Urinary bladder (tissue), 4 donors: ENCODE measurements around the gene SFTPD. TPM values are rescaled to one million over a fixed set of nuclear protein-coding genes. Genes with fewer than 3 reads are reported as not detected.

Experiments used
- DNase-seq: peaks from one replicate; pipeline ENCODE4 v3.0.0-alpha.2; 2015; ENCODE audit errors: extremely low spot score
- H3K27ac ChIP-seq: one replicate; pipeline ENCODE4 v1.5.1; 2013; ENCODE audit warnings: low read depth, mild to moderate bottlenecking, moderate library complexity
- H3K36me3 ChIP-seq: one replicate; pipeline ENCODE4 v1.6.1; 2013; ENCODE audit warnings: mild to moderate bottlenecking, moderate library complexity; ENCODE audit not compliant: insufficient read depth
- H3K4me1 ChIP-seq: one replicate; pipeline ENCODE4 v1.6.1; 2013; ENCODE audit warnings: mild to moderate bottlenecking, moderate library complexity; ENCODE audit not compliant: insufficient read depth
- H3K4me3 ChIP-seq: one replicate; pipeline ENCODE4 v1.5.1; 2013; ENCODE audit warnings: low read depth, low read length
- WGBS: extraction: QIAGEN DNeasy Blood & Tissue Kit; methylation state at CpG from one replicate; pipeline ENCODE4 v1.1.7; 2013; 5-methylcytosine and 5-hydroxymethylcytosine counted together
- polyA plus RNA-seq: library from polyadenylated mRNA; stranded (reverse); fragments of 200-250 nt; gene quantifications from one replicate; pipeline ENCODE4 v1.2.3, GENCODE V29; 2013
- total RNA-seq: library from RNA; depleted of rRNA; stranded (reverse); fragments of >200 nt; gene quantifications from one replicate; pipeline ENCODE4 v1.2.3, GENCODE V29; 2014
- donor health status: healthy with polysubstance abuse.
- donor health status: healthy.

The SFTPD gene
- total and polyA plus RNA-seq, 2 donors: 0.47 TPM; not detected in 1

DNA sequence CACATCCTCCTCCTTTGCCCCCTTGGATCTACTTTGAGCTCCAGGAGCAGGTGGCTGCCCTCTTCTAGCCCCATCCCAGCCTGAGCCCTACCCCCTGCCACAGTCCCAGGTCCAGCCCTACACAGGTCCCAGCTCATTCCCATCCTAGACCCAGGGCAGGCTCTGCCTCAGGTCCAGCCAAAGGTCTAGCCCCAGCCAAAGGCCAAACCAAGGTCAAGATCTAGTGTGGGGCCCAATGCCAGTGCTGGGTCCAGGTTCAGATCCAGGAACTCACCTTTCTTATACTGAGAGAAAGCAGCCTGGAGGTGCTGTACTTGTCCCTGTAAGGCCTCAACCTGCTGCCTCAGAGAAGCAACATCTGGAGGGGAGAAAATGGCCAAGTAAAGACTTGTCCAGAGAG is 8.5 kb downstream of the SFTPD start:
- H3K27ac ChIP-seq: no peak overlapping the region
- H3K4me3 ChIP-seq: no peak overlapping the region
- H3K4me1 ChIP-seq: no peaks in the 10 kb centered on the region
- no peak for DNase-seq
- no peaks in the 10 kb centered on the region for H3K36me3 ChIP-seq

- H3K27ac ChIP-seq: no peak overlapping the region
Observed at GRCh38 chr10:79939969-79940368, 8.9 kb downstream of the SFTPD start.

GRCh38 chr10:79938728-79939406 is 10.0 kb downstream of the SFTPD start:
- H3K27ac ChIP-seq: no peak overlapping the region
- DNase-seq: no peak
- H3K4me3 ChIP-seq: no peak overlapping the region
- H3K36me3 ChIP-seq: no peaks in the 10 kb centered on the region
- 66% methylated on average over 6 of the region's 6 CpGs for WGBS
- no peaks in the 10 kb centered on the region for H3K4me1 ChIP-seq

More at GRCh38 chr10:79939969-79940368, 8.9 kb downstream of the SFTPD start:
- no peak overlapping the region for H3K4me3 ChIP-seq
- H3K36me3 ChIP-seq: no peaks in the 10 kb centered on the region
- 83% methylated on average over 2 of the region's 2 CpGs for WGBS
- H3K4me1 ChIP-seq: no peaks in the 10 kb centered on the region
- no peak for DNase-seq

DNA sequence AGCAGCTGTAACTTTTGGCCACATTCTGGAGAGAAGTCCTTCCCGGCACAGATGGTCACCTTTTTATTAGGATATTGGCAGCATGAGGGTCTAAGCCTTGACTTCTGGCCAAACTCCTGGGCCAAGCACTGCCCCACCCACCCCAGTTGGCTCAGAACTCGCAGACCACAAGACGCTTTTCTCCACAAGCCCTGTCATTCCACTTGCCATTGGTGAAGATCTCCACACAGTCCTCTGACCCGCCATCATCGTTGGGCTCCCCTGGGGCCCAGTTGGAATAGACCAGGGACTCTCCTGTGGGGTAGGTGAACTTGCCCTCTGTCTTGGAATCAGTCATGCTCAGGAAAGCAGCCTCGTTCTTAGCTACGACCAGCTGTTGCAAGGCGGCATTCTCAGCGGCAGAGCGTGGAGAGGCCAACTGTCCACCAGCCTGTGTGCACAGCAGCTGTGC is 11.2 kb downstream of the SFTPD start:
- no peaks in the 10 kb centered on the region for H3K36me3 ChIP-seq
- no peak overlapping the region for H3K27ac ChIP-seq
- no peaks in the 10 kb centered on the region for H3K4me1 ChIP-seq
- DNase-seq: no peak
- no peak overlapping the region for H3K4me3 ChIP-seq
- 84% methylated on average over 10 of the region's 10 CpGs for WGBS

- WGBS: 80% methylated on average over 8 of the region's 9 CpGs
- Histone ChIP-seq H3K27ac (no peak overlapping the region), H3K4me1 (no peaks in the 10 kb centered on the region), H3K36me3 (no peaks in the 10 kb centered on the region), H3K4me3 (no peak overlapping the region)
- no peak for DNase-seq
Observed at GRCh38 chr10:79936625-79937615, 12.0 kb downstream of the SFTPD start.

DNA sequence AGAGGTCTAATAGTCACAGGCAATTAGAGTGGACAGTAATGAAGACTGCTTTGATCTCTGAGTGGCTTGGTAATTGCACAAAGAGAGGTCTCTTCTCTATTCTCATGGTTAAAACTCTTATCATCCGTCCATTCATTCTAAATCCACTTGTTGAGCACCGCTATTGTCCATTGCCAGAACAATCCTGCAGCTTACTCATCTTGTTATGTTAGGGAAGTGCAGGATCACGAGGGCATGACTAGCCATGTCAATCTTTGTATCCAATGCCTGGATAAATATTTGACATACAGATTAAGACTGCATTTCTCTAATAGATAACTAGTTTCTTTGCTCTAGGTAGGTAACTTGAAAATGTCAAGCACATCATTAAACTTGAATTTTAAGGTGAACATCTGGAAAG is 14.9 kb downstream of the SFTPD start:
- no peak for DNase-seq
- WGBS: 76% methylated on average over 3 of the region's 3 CpGs
- no peaks in the 10 kb centered on the region for H3K4me1 ChIP-seq
- H3K27ac ChIP-seq: no peak overlapping the region
- H3K36me3 ChIP-seq: no peaks in the 10 kb centered on the region
- no peak overlapping the region for H3K4me3 ChIP-seq

DNA sequence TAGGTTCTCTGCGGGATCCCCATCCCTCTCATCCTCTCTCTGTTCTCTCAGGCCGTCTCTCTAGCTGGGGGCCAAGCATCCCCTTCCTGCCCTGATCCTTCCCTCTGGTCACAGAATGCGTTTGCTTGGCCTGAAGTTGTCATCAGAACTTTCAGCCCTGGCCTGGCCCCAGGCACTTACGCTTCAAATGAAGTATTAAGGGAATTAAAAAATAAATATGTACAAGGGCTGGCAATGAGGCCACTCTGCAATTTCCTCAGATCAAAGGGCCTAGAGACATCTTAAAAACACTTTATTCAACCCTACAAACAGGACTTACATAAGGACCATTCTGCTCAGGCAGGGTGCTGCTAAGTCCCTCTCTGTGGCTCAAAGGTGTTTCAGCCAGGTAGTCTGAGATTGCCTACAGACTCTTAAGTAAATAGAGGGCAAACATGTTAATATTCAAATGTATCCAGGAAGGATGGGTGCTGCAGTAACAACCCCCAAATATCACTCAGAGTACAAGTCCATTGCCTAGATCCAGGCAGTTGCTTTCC is 16.0 kb downstream of the SFTPD start:
- H3K36me3 ChIP-seq: no peaks in the 10 kb centered on the region
- no peak overlapping the region for H3K27ac ChIP-seq
- no peaks in the 10 kb centered on the region for H3K4me1 ChIP-seq
- H3K4me3 ChIP-seq: no peak overlapping the region
- 82% methylated on average over 4 of the region's 4 CpGs for WGBS
- DNase-seq: no peak

DNA sequence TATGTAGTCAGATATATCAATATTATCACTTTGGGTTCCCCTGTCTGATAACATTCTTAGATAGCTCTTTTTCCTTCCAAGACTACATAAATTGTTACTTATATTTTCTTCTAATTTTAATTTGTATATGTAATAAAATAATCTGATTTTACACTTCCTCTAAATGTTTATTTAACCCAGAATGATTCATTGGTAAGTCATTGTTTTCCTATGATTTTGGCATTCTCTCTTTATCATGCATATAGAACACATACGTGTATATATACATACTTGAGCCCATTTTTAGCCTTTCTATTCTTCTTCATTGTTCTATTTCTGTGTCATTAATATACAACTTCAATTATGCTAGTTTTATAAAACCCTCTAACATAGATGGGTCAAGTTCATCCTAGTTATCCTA is 16.6 kb downstream of the SFTPD start:
- 80% methylated on average over 1 of the region's 1 CpG for WGBS
- Histone ChIP-seq H3K27ac (no peak overlapping the region), H3K36me3 (no peaks in the 10 kb centered on the region), H3K4me1 (no peaks in the 10 kb centered on the region), H3K4me3 (no peak overlapping the region)
- DNase-seq: no peak

- DNase-seq: no peak
- Histone ChIP-seq H3K4me1 (no peaks in the 10 kb centered on the region), H3K27ac (no peak overlapping the region), H3K4me3 (no peak overlapping the region), H3K36me3 (no peaks in the 10 kb centered on the region)
- WGBS: 35% methylated on average over 2 of the region's 2 CpGs
Observed at GRCh38 chr10:79930751-79931150, 18.2 kb downstream of the SFTPD start.

GRCh38 chr10:79930267-79930666 is 18.6 kb downstream of the SFTPD start:
- Histone ChIP-seq H3K4me1 (no peaks in the 10 kb centered on the region), H3K4me3 (no peak overlapping the region), H3K27ac (no peak overlapping the region), H3K36me3 (no peaks in the 10 kb centered on the region)
- no peak for DNase-seq
- 47% methylated on average over 4 of the region's 4 CpGs for WGBS

GRCh38 chr10:79929409-79929904 is 19.4 kb downstream of the SFTPD start:
- Histone ChIP-seq H3K4me3 (no peak overlapping the region), H3K4me1 (no peaks in the 10 kb centered on the region), H3K36me3 (no peaks in the 10 kb centered on the region), H3K27ac (no peak overlapping the region)
- DNase-seq: no peak
- 15% methylated on average over 14 of the region's 14 CpGs for WGBS

- Histone ChIP-seq H3K4me3 (no peak overlapping the region), H3K36me3 (no peaks in the 10 kb centered on the region), H3K4me1 (no peaks in the 10 kb centered on the region), H3K27ac (no peak overlapping the region)
- 76% methylated on average over 7 of the region's 7 CpGs for WGBS
- no peak for DNase-seq
Observed at GRCh38 chr10:79928028-79928583, 20.8 kb downstream of the SFTPD start.

DNA sequence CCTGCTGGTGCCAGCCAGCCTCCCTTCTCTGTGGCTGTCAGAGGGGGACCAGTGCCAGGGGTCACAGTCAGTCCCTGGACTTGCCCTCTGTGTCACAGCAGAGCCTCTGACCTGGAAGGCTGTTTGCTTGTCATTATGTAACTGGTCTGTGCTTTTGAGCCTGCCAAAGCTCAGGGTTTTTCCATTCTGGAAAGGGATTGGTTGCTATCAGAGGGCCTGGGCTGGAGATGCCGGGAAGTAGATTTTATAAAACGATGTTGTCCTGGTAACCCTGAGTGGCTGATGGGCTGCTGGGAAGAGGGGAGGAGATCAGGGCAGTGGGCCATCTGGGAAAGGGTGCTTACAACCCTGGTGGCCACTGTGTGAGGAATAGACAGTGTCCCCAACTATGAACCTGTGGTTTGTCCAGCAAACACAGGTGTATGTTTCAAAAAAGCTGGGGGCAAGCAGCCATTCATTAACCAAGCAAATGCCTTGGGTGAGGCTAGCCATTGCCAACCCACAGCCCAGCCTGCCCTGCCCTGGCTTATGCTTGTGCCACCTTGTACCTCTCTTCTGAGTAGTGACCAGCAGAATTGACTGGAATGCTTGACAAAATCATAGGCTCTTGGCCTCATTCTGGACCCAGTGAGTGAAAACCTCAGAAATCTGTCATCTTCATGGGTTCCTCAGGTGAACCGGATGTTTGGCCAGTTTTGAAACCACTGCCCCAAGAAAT is 21.6 kb downstream of the SFTPD start:
- WGBS: 74% methylated on average over 3 of the region's 3 CpGs
- Histone ChIP-seq H3K27ac (no peak overlapping the region), H3K36me3 (no peaks in the 10 kb centered on the region)

More for the DNA sequence above, 21.6 kb downstream of the SFTPD start:
- DNase-seq: no peak
- Histone ChIP-seq H3K4me1 (no peaks in the 10 kb centered on the region), H3K4me3 (no peak overlapping the region)
